HG03575 (cell line): ENCODE measurements around the gene MYCN.
"Not testable (repeated sequence)": the region's sequence is repeated elsewhere in the genome, so short reads cannot be mapped to it uniquely, and the experiment has no call there.

Experiments
- ATAC-seq: cut with Tn5 transposase; IDR thresholded peaks from one replicate; pipeline ENCODE4 v1.9.1; 2021; ENCODE audit not compliant: unreplicated experiment, insufficient number of reproducible peaks, low FRiP score; ENCODE audit errors: extremely low read depth

MYCN gene

DNA sequence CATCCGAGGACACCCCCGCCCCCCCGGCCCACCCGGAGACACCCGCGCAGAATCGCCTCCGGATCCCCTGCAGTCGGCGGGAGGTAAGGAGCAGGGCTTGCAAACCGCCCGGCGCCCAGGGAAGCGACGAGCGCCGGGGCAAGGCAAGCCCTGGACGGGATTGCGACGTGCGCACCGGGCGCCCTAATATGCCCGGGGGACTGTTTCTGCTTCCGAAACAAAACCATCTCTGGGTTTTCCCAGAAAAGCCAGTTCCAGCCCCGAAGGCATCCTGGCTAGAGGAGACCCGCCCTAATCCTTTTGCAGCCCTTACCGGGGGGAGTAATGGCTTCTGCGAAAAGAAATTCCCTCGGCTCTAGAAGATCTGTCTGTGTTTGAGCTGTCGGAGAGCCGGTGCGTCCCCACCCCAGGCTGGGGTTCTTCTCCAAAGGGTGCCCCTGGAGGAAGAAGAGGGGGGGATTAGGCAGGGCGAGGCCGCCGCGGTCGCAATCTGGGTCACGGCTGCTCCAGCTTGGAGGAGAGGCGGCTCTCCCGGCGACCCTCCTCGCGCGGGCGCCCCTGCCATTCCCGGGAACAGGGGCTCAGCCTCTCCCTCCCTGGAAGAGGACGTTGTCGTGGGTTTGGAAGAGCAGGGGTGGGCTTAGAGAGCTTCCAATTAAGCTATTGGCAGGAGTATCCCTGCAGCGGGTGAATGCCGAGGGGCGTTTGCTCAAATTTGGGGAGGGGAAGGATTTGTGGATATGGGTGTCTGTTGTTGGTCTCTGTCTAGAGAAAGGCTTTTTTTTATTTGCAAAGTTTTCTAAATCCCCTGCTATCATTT is 521 bp downstream of the MYCN start:
- no peak for ATAC-seq

DNA sequence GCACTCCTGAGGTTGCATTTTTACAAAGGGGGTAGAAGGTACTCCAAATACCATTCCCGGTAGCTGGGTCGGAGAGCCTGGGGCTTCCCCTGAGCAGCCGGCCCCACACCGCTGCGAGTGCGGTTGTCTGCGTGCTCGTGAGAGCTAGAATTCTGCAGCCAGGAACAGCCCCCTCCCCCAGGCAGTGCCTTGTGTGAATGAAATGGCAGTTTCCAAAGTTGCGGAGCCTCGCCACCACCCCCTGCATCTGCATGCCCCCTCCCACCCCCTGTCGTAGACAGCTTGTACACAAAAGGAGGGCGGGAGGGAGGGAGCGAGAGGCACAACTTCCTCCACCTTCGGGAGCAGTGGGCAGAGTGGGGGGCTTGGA is 1.1 kb downstream of the MYCN start:
- no peak for ATAC-seq

DNA sequence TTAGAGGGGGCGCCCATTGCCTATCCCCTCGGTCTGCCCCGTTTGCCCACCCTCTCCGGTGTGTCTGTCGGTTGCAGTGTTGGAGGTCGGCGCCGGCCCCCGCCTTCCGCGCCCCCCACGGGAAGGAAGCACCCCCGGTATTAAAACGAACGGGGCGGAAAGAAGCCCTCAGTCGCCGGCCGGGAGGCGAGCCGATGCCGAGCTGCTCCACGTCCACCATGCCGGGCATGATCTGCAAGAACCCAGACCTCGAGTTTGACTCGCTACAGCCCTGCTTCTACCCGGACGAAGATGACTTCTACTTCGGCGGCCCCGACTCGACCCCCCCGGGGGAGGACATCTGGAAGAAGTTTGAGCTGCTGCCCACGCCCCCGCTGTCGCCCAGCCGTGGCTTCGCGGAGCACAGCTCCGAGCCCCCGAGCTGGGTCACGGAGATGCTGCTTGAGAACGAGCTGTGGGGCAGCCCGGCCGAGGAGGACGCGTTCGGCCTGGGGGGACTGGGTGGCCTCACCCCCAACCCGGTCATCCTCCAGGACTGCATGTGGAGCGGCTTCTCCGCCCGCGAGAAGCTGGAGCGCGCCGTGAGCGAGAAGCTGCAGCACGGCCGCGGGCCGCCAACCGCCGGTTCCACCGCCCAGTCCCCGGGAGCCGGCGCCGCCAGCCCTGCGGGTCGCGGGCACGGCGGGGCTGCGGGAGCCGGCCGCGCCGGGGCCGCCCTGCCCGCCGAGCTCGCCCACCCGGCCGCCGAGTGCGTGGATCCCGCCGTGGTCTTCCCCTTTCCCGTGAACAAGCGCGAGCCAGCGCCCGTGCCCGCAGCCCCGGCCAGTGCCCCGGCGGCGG is 1.7 kb downstream of the MYCN start:
- no peak for ATAC-seq

DNA sequence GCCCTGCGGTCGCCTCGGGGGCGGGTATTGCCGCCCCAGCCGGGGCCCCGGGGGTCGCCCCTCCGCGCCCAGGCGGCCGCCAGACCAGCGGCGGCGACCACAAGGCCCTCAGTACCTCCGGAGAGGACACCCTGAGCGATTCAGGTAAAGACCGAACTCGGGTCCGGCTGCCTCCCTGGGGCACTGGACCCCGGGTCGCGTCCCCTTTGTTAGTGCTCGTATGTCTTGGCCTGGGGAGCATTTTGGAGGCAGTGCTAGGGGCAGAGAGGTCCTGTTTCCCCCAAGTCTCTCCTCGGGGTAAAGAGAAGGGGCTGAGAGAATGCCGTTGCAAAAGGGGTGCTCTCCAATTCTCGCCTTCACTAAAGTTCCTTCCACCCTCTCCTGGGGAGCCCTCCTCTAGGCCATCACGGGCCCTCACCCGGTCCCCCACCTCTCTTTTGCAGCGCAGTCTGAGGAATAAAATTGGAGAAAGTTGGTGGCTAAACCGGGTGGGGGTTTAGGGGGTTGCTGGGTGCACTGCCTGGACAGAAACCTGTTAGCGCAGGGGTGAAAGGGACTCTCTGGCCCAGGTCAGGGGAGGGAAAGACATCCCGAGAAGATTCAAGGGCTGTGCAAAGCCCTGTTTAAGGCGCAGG is 2.5 kb downstream of the MYCN start:
- no peak for ATAC-seq

DNA sequence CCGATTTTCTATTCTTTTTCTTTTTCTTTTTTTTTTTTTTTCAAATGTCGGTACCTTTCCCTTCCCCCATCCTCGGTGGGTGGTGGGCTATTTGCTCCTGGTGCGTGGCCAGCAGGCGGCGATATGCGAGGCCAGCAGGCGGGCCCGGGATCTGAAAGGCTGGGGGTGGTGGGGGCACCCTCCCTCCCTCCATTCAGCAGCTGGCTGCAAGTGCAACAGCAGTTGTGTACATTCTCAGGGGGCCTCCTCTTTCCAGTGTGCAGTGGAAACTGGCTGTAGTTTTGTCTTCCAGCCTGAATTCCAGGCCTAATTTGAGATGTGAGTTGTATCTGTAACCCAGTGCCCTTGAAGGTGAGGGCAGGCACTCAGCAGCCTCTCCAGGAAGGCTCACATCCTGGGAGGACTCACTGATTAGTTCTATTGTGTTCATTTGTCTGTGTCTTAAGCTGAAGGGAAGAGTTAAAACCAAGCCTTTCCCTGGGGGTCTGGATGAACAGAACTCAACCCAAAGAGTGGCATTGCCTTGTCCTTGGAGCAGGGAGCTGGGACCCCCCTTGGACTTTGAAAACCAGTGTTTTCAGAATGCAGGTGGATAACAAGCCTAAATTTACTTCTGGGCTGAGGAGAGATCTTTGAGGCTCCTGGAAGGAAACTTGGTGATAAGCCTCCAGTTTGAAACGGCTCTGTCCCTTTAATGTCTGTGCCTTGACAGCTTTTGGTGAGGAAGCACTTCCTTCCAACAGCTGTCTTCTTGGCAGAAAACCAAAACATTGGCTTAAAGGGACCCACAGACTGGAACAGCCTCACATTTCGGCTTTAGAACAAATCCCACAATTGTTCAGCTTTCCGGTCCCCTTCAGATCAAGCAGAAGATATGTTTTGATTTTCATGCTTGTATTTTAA is 3.3 kb downstream of the MYCN start:
- no peak for ATAC-seq

DNA sequence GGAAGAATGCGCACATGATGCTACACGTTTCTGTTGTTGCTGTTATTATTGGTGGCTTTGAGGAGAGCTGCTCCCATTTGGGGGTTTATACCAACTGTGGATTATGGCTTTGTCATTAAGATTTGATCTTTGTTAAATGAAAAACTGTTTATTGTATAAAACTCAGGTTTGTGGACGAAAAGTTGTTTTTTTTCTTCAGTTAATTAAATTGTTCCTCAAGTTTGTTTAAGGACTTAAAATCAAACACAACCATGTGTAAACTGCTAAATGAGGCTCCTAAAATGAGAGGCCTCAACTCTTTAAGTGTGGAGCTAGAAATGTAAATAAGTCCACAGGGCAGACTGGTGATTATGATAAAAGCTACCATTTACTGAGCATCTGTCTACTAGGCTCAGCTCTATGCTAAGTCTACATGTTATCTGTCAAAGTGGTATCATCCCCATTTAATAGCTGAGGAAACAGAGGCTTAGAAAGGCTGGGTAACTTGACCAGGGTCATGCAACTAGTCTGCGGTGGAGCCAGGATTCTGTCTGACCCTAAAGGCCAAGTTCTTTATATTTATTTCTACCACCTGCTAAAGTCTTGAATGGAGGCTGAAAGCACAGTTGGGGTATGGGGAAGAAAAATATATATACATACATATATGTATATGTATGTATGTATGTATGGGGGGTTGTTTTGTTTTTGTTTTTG is 4.1 kb downstream of the MYCN start:
- no peak for ATAC-seq

DNA sequence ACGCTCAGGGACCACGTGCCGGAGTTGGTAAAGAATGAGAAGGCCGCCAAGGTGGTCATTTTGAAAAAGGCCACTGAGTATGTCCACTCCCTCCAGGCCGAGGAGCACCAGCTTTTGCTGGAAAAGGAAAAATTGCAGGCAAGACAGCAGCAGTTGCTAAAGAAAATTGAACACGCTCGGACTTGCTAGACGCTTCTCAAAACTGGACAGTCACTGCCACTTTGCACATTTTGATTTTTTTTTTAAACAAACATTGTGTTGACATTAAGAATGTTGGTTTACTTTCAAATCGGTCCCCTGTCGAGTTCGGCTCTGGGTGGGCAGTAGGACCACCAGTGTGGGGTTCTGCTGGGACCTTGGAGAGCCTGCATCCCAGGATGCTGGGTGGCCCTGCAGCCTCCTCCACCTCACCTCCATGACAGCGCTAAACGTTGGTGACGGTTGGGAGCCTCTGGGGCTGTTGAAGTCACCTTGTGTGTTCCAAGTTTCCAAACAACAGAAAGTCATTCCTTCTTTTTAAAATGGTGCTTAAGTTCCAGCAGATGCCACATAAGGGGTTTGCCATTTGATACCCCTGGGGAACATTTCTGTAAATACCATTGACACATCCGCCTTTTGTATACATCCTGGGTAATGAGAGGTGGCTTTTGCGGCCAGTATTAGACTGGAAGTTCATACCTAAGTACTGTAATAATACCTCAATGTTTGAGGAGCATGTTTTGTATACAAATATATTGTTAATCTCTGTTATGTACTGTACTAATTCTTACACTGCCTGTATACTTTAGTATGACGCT is 5.8 kb downstream of the MYCN start:
- ATAC-seq: no peak

DNA sequence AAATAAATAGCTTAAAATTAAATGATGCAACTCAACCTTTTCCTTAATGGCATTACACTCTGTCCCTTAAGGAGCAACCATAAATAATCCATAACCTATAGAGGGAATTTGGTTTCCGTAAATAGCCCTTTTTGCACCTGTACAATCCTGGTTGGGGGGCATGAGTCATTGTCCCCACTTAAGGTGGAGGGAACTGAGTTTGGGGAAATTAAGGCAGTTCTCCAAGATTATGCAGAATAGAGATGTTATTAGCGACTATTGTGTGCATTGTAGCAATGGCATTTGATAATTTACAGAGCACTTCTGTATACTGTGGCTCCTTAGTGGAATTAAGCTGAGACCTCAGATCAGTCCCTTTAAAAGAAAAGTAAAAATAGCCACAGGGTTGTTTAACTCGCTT is 6.6 kb downstream of the MYCN start:
- no peak for ATAC-seq

DNA sequence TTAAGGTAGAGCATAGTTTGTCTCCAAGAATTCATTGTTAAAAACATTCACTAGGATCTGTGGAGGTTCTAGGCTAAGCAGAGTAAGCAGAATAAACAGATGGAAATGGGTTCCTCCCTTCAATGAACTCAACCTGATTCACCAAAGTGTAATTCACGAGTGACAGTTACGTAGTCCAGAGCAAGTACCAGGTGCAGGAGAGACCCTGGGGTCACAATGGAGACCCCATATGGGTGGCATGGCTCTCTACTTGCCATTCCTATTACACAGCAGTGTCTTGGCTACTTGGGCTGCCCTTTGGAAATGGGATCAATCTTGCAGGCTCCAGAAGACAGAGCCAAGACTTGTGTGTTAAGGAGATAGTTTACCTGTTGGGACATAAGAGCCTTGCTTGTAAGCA is 7.1 kb downstream of the MYCN start:
- no peak for ATAC-seq

DNA sequence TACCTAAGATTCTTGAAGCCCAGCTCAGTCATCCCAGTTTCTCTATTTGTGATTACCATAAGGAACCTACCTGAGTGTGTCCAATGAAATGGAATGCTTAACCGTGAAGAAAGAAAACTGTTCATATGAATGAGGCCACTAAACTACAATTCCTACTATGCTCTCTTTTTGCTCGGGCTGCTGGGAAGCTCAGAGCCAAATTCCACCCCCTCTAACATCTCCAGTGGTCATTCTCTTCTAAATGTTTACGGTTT is 8.3 kb downstream of the MYCN start:
- no peak for ATAC-seq

DNA sequence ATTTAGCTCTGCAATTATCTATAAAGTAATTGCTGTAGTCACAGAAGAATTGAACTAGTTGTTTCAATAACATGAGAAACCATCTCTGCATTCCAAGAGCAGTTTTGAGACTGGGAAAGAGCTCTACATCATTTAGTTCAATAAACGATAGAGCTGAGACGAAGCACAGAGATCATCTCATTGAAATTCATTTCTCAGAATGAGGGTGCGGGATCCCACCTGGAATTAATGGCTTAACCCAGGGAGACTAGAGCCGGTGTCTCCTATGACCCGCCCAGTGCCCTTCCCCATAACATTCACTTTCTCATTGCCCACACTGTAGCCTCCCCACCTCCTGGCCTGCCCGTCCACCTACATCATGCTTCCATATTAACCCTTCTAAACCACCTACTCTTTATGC is 8.8 kb downstream of the MYCN start:
- ATAC-seq: no peak

DNA sequence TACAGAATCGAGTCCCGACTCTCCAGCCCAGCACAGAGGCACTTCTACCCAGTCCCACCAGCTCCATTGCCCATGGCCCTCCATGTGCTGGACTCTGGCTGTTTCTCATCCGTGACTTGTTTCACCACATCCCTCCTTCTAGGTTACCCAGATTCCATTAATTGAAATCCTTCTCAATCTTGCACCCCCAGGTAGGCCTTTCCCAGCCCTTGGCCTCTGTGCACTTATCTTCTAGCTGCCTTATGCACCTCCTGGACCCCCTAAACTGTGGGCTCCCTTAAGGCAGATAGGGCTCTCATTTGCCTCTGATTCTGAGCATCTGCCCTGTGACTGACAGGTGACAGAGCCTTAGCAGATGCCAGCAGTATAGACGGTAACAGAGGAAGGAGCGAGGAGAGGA is 9.2 kb downstream of the MYCN start:
- ATAC-seq: no peak

DNA sequence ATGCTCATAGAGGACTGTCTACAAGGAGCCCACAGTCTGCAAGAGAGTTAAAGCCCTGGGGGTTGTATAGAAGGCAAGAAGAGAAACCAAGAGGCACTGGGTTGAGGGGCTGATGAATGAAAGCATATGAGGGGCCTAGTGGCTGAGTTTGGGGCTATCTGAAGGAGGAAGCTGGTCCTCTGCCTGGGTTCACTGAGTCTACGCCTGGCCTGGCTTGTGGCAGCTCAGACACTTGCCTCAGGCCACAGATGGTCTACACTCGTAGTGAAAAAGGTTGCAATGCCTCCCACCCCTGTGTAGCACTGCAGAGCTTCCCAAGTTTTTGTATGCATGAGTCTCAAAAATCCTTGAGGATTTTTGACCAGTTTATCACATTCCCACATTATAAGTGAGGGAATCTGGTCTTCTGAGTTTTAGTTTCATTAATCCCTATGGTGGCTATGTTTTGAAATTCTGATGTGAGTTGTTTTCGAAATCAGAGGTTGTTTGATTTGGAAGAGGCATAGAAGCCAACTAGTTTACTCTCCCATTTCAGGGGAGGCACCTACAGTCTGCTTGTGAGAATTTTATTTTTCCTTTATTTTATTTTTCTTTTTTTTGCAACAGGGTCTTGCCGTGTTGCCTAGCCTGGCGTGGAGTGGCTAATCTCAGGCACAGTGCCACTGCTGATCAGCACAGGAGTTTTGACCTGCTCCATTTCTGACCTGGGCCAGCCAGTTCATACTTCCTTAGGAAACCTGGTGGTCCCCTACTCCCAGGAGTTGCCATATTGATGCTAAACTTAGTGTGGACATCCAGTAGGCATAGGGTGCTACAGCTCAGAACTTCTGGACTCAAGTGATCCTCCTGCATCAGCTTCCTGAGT is 10.0 kb downstream of the MYCN start:
- no peak for ATAC-seq

DNA sequence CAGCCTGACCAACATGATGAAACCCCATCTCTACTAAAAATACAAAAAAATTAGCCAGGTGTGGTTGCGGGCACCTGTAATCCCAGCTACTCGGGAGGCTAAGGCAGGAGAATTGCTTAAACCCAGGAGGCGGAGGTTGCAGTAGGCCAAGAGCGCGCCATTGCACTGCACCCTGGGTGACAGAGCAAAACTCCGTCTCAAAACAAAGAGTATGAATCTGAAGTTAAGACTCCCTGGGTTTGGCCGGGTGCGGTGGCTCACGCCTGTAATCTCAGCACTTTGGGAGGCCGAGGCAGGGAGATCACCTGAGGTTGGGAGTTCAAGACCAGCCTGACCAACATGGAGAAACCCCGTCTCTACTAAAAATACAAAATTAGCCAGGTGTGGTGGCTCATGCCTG is 11.6 kb downstream of the MYCN start:
- ATAC-seq: not testable (repeated sequence)

DNA sequence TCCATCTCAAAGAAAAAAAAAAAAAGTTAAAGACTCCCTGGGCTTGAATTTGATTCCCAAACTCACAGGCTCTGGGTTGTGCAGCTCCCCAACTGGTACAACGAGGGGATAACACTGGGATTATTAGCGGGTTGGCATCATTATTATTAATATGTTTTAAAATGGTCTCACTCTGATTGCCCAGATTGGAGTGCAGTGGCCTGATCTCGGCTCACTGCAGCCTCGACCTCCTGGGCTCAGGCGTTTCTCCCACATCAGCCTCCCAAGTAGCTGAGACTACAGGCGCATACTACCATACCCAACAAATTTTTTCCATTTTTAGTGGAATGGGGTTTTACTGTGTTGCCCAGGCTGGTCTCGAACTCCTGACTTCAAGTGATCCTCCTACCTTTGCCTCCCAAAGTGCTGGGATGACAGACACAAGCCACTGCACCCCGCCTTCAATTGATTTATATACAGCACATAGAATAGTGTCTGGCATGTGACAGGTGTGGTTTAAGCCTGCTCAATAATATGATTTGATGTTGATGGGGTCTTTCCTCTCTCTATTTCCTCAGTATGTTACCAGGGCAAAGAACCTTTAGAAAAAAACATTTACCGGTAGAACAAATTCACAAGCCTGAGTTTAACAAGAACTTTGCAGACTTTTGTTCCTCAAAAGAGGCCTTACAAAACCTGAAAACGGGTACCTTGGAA is 12.2 kb downstream of the MYCN start:
- no peak for ATAC-seq

DNA sequence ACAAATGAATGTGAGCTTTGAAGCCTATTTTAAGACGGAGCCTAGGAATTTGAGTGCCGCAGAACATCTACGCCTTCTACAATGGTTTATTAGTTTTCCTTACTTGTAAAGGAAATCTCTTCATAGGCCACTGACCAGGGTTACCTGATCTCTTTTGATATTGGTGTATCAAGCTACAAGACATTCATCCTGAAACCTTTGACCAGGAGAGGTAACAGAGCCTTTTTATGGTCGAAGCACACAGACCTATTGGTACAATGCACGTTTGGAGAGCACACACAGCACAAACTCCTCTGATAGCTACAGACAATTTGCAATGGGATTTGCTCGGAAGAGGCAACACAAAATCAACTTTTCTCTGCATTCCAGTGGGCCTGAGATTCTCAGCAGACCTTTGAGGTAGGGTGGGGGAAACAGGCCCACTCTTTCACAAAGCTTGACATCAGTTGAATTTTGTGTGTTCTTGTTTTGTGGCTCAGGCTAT is 12.8 kb downstream of the MYCN start:
- no peak for ATAC-seq
